ENCODE data around the gene RIOK1.

RIOK1 gene

DNA sequence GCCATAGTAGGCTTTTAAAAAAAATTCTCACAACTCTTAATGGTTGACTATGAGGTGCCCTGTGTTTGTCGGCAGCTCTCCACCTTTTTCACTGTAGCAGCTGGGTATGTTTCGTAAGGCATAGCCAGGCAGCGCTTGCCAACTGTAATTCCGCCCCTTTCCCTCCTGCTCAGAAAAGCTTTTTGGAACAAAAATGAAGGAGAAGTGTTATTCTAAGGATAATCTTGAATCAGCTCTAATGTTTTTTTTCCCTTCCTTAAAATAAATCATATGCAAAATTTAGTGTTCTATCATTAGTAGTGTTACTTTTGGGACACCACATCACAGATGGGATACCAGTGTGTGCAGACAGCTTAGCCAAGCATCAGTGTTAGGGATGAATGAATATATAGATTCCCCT lies 21.2 kb downstream of the RIOK1 start:
- H3K27ac ChIP-seq = no peak overlapping the region
- no peak for DNase-seq (ENCODE audit: low spot score)
- TF ChIP-seq CTCF (IDR thresholded peaks at IDR 0.05) = no peak
- no peak overlapping the region for H3K4me3 ChIP-seq

DNA sequence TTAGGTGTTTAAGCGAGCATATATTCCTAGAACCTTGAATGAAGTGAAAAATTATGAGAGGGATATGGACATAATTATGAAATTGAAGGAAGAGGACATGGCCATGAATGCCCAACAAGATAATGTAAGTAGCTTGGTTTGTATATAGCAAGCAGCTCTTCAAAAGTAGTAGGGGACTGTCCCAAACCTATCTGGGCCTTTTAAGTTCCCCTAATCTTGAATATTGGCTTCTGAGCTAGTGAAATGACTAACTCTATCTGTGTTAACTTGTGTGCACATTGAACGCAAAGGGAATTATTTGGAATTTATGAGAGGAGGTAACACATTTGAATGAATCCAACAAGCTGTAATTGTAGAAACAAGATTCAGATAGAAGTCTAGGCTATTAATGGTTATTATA lies 21.7 kb downstream of the RIOK1 start:
- no peak for TF ChIP-seq CTCF (IDR thresholded peaks at IDR 0.05)
- Histone ChIP-seq H3K4me3 (no peak overlapping the region), H3K27ac (no peak overlapping the region)
- DNase-seq (ENCODE audit: low spot score) = no peak

DNA sequence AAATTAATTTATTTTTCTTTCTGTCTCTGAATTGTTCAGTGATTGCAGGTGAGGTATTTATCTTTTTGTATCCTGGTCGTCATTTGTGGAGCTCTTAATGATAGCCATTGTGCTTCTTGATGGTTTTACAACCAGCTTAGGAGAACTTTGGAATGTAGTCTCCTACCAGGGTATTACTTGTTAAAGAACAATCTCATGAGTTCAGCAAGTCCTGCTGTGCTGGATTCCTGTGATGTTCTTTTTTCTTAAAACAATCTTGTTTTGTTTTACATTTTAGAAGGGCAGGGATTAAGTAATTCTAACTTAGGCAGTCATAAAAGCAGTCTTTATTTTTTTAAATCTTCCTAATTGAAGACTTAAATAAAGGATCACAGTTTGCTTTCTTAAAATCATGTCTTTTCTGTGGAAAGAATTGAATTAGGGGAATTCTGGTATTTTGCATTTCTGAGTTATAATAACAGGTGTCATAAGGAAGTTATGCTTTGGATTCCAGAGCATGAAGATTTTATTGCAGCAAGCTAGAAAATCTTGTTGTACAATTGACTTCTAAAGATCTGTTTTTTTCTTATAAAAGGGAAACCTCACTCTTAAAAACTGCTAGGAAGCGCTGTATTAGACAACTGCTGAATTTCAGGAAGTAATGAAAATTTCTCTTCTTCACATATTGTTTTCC lies 23.7 kb downstream of the RIOK1 start:
- no peak for TF ChIP-seq CTCF (IDR thresholded peaks at IDR 0.05)
- Histone ChIP-seq H3K27ac (no peak overlapping the region), H3K4me3 (no peak overlapping the region)
- DNase-seq (ENCODE audit: low spot score) = no peak

DNA sequence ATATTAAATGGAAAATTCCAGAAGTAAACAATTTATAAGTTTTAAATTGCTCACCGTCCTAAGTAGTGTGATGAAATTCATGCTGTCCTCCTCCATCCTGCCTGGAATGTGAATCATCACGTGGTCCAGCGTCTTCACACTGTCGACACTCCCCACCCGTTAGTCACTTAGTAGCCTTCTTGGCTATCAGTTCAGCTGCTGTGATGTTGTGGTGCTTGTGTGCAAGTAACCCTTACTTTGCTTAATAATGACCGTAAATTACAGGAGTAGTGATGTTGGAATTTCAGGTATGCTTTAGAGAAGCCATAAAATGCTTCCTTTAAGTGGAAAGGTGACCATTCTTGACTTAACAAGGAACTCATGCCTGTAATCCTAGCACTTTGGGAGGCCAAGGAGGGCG lies 25.2 kb downstream of the RIOK1 start:
- H3K4me3 ChIP-seq = no peak overlapping the region
- no peak for DNase-seq (ENCODE audit: low spot score)
- H3K27ac ChIP-seq = no peak overlapping the region
- no peak for TF ChIP-seq CTCF (IDR thresholded peaks at IDR 0.05)

DNA sequence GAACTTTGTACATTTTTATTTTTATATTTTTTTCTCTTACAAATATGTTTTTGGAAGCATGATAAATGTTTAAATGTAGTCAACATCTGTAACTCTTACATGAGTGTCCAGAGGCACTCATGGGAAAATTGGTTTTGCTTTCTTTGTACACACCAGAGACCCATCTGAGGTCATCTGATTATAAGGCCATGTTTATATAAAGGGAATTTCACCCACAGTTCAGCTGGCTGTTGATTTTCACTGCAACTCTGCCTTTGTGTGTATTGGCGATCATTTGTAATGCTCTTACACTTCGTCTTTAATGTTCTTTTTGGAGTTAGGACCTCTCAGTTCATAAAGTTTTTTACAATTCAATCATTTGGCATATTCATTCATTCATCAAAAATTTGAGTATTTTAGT lies 28.1 kb downstream of the RIOK1 start:
- no peak for DNase-seq (ENCODE audit: low spot score)
- no peak overlapping the region for H3K4me3 ChIP-seq
- no peak overlapping the region for H3K27ac ChIP-seq
- TF ChIP-seq CTCF (IDR thresholded peaks at IDR 0.05) = no peak

DNA sequence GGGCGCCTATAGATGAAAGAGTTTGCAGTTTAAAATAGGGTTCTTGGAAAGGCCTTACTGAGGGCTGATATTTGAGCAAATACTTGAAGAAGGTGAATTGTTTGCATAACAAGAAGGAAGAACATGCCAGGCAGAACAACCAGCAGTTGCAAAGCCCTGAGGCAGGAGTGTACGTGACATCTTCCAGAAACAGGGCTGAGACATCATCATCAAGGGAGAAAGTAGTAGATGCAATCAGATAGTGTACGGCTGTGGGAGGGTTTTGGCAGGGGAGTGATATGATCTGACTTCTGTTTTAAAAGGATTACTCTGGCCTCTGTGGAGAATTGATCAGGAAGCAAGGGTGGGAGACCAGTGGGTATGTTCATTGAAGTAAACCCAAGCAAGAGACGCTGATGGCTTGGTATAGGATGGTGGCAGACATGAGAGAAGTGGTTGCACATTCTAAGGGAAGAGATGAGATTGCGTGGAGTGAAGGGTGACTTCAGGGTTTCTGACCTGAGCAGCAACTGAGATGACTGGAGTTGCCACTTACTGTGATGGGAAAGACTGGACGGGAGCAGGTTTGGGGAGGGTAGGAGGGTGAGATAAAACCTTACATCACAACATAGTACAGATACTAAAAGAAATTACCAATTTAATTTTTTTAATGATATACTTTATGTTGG lies 28.8 kb downstream of the RIOK1 start:
- no peak overlapping the region for H3K4me3 ChIP-seq
- no peak for TF ChIP-seq CTCF (IDR thresholded peaks at IDR 0.05)
- H3K27ac ChIP-seq = no peak overlapping the region
- no peak for DNase-seq (ENCODE audit: low spot score)

DNA sequence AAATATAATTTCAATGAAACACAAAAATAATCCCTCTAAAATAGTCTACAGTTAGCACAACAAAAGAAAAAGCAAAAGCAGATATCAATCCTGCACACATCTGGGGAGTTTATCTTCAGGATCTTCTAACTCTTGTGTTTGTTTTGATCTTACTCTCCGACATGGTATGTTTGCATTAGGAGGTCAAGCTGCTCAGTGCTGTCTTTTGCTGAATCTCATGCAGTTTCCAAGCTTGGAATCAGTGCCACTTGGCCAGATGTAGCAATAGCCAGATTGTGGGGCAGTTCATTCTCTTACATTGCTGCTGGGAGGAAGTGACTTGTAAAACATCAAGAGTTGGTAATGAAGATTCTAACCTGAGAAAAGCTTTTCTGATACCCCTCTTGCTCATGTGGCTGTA lies 29.5 kb downstream of the RIOK1 start:
- DNase-seq (ENCODE audit: low spot score) = no peak
- no peak for TF ChIP-seq CTCF (IDR thresholded peaks at IDR 0.05)
- H3K4me3 ChIP-seq = no peak overlapping the region
- no peak overlapping the region for H3K27ac ChIP-seq
